Activated CD8-positive, alpha-beta T cell treated with anti-CD3 and anti-CD28 coated beads for 36 hours (primary cell): ENCODE data around the gene SLC22A4. TPM values are rescaled to one million over a fixed set of nuclear protein-coding genes. Genes with fewer than 3 reads are reported as not detected.

ENCODE experiments used
- ATAC-seq: fragments of 200-7000 bp; cut with Tn5 transposase; one replicate; pipeline ENCODE4 v1.10.0; 2021; ENCODE audit warnings: mild to moderate bottlenecking, moderate library complexity
- CTCF ChIA-PET: fragments of 350-600 bp; sonication (Branson Sonifier 250); formaldehyde crosslinking; loops from one replicate; lab custom pipeline; 2021; ENCODE audit warnings: antibody characterized with exemption; lab: Charles Lee
- POLR2A ChIA-PET: fragments of 350-600 bp; sonication (Branson Sonifier 250); formaldehyde crosslinking; loops from one replicate; lab custom pipeline; 2021; ENCODE audit warnings: antibody characterized with exemption; lab: Charles Lee
- DNase-seq: peaks from one replicate; pipeline ENCODE4 v3.0.0-alpha.2; 2020
- H3K27ac Mint-ChIP-seq: one replicate; pipeline ENCODE4 v1.8.0; 2021; ENCODE audit warnings: mild to moderate bottlenecking, mixed read lengths
- H3K27me3 Mint-ChIP-seq: one replicate; pipeline ENCODE4 v1.8.0; 2021; ENCODE audit warnings: mixed read lengths
- H3K36me3 Mint-ChIP-seq: one replicate; pipeline ENCODE4 v1.8.0; 2021; ENCODE audit warnings: low read depth, mixed read lengths
- H3K4me1 Mint-ChIP-seq: one replicate; pipeline ENCODE4 v1.8.0; 2021; ENCODE audit warnings: low read depth, mixed read lengths
- H3K4me3 Mint-ChIP-seq: one replicate; pipeline ENCODE4 v1.8.0; 2021; ENCODE audit warnings: mild to moderate bottlenecking, moderate library complexity, mixed read lengths
- H3K9me3 Mint-ChIP-seq: one replicate; pipeline ENCODE4 v1.8.0; 2021; ENCODE audit warnings: mixed read lengths
- CTCF ChIP-seq: fragments of 200-600 bp; IDR thresholded peaks from one replicate; pipeline ENCODE4 v1.8.0; 2022; ENCODE audit warnings: antibody characterized with exemption, mild to moderate bottlenecking
- intact Hi-C: fragments of 100-400 bp; cut with micrococcal nuclease; formaldehyde crosslinking; loops from one replicate; pipeline ENCODE4 v1.10.0; 2022
- total RNA-seq, 2 experiments: library from RNA; stranded (reverse); gene quantifications; one replicate each; pipeline ENCODE4 v1.2.3, GENCODE V29; 2021

SLC22A4 gene
- total RNA-seq, 2 experiments from 2014 or later: 0.74 to 0.88 TPM

- Mint-ChIP-seq H3K36me3 (no peaks in the 10 kb centered on the region), H3K27ac (no peak overlapping the region), H3K9me3 (no peaks in the 10 kb centered on the region), H3K27me3 (peaks cover 13% of the 10 kb centered on the region), H3K4me3 (no peak overlapping the region), H3K4me1 (peaks cover 17% of the 10 kb centered on the region)
- CTCF ChIA-PET: interaction anchor here (0.6 to 2.6 kb wide), 4 partner anchors 16 to 294 kb away, joined by 3 to 11 read pairs (median 3); no protein-coding TSS in a partner anchor
- DNase-seq (no peak), ATAC-seq (no peak)
- POLR2A ChIA-PET: interaction anchor here (1.2 kb wide), 1 partner anchor 8 kb away, joined by 3 read pairs; no protein-coding TSS in a partner anchor
- intact Hi-C loops: no loop called here
- TF ChIP-seq CTCF: no peak
Measured at GRCh38 chr5:132256086-132256782, 38.0 kb upstream of the SLC22A4 start.

GRCh38 chr5:132256783-132257130, 37.4 kb upstream of the SLC22A4 start:
- Mint-ChIP-seq H3K4me3 (no peak overlapping the region), H3K27ac (no peak overlapping the region), H3K36me3 (no peaks in the 10 kb centered on the region), H3K4me1 (peaks cover 18% of the 10 kb centered on the region), H3K27me3 (peaks cover 13% of the 10 kb centered on the region), H3K9me3 (no peaks in the 10 kb centered on the region)
- ChIA-PET CTCF (no interaction called here), POLR2A (interaction anchor here (0.7 kb wide), 1 partner anchor 10 kb away, joined by 3 read pairs; no protein-coding TSS in a partner anchor)
- no peak for DNase-seq
- no peak for ATAC-seq
- TF ChIP-seq CTCF: no peak
- intact Hi-C loops: no loop called here

GRCh38 chr5:132257131-132258101, 36.8 kb upstream of the SLC22A4 start, which contains the start of gene PDLIM4:
PDLIM4 (plus strand) TSS chr5:132257696; CDS start chr5:132257735, 39 bp downstream.
- intact Hi-C loops: no loop called here
- DNase-seq: no peak

More at GRCh38 chr5:132257131-132258101, 36.8 kb upstream of the SLC22A4 start, which contains the start of gene PDLIM4:
- Mint-ChIP-seq H3K4me1 (peaks cover 22% of the 10 kb centered on the region), H3K27ac (no peak within 1 kb of the TSS), H3K27me3 (peaks cover 13% of the 10 kb centered on the region), H3K9me3 (no peaks in the 10 kb centered on the region), H3K4me3 (no peak within 1 kb of the TSS), H3K36me3 (no peaks in the 10 kb centered on the region)
- TF ChIP-seq CTCF: no peak
- ChIA-PET POLR2A (interaction anchor here (0.7 kb wide), 1 partner anchor 10 kb away, joined by 3 read pairs; no protein-coding TSS in a partner anchor), CTCF (no interaction called here)
- no peak for ATAC-seq
